H54 (cell line): Measurements from ENCODE around the gene ADGRV1.
"Not testable (repeated sequence)": the region's sequence is repeated elsewhere in the genome, so short reads cannot be mapped to it uniquely, and the experiment has no call there.

ENCODE experiments used
- DNase-seq: peaks from one replicate; pipeline ENCODE4 v3.0.0; 2011; ENCODE audit warnings: low spot score, mixed read lengths; ENCODE audit not compliant: insufficient read length
- FAIRE-seq: peaks from 3 replicates; lab custom pipeline; 2011; peaks lifted over from hg19 to GRCh38; lab: Jason Lieb, UNC
- POLR2A ChIP-seq: IDR thresholded peaks from 2 replicates; pipeline ENCODE4 v1.6.1; 2011; ENCODE audit warnings: low read depth, mild to moderate bottlenecking, low read length

The ADGRV1 gene

GRCh38 chr5:90997082-90997481, 438.5 kb downstream of the ADGRV1 start:
- FAIRE-seq (no peak), DNase-seq (no peak)
- no peak for TF ChIP-seq POLR2A

GRCh38 chr5:91000743-91001142, 442.1 kb downstream of the ADGRV1 start:
- no peak for DNase-seq
- no peak for TF ChIP-seq POLR2A
- FAIRE-seq = no peak

GRCh38 chr5:91006713-91007112, 448.1 kb downstream of the ADGRV1 start:
- FAIRE-seq (no peak), DNase-seq (no peak)
- TF ChIP-seq POLR2A = no peak

GRCh38 chr5:91007251-91007650, 448.7 kb downstream of the ADGRV1 start:
- FAIRE-seq (no peak), DNase-seq (no peak)
- TF ChIP-seq POLR2A = no peak

GRCh38 chr5:91007780-91008402, 449.3 kb downstream of the ADGRV1 start:
- TF ChIP-seq POLR2A = no peak
- no peak for FAIRE-seq
- DNase-seq = no peak

GRCh38 chr5:91010090-91010489, 451.5 kb downstream of the ADGRV1 start:
- no peak for DNase-seq
- no peak for TF ChIP-seq POLR2A
- FAIRE-seq = no peak

- DNase-seq (no peak), FAIRE-seq (no peak)
These were observed 452.4 kb downstream of the ADGRV1 start for GRCh38 chr5:91011029-91011428.

GRCh38 chr5:91012867-91013266, 454.3 kb downstream of the ADGRV1 start:
- not testable (repeated sequence) for FAIRE-seq

More at GRCh38 chr5:91011029-91011428, 452.4 kb downstream of the ADGRV1 start:
- TF ChIP-seq POLR2A = no peak

GRCh38 chr5:91016322-91016721, 457.7 kb downstream of the ADGRV1 start:
- no peak for FAIRE-seq
- TF ChIP-seq POLR2A = no peak
- DNase-seq = no peak

More at GRCh38 chr5:91012867-91013266, 454.3 kb downstream of the ADGRV1 start:
- not testable (repeated sequence) for DNase-seq

- no peak for TF ChIP-seq POLR2A
- DNase-seq (no peak), FAIRE-seq (peak; percentile 11)
These were observed 458.5 kb downstream of the ADGRV1 start for GRCh38 chr5:91016954-91017700.

GRCh38 chr5:91018200-91018599, 459.6 kb downstream of the ADGRV1 start:
- FAIRE-seq = no peak
- no peak for TF ChIP-seq POLR2A
- DNase-seq = no peak

GRCh38 chr5:91018712-91019371, 460.2 kb downstream of the ADGRV1 start:
- no peak for FAIRE-seq
- DNase-seq = no peak
- TF ChIP-seq POLR2A = no peak

GRCh38 chr5:91020065-91020800, 461.6 kb downstream of the ADGRV1 start:
- DNase-seq = no peak
- no peak for FAIRE-seq
- no peak for TF ChIP-seq POLR2A

- DNase-seq = no peak
- FAIRE-seq = no peak
- TF ChIP-seq POLR2A = no peak
These were observed 463.9 kb downstream of the ADGRV1 start for GRCh38 chr5:91022518-91022917.

- no peak for TF ChIP-seq POLR2A
- DNase-seq (no peak), FAIRE-seq (no peak)
These were observed 465.6 kb downstream of the ADGRV1 start for GRCh38 chr5:91024206-91024605.
